ENCODE measurements around the gene DLG2.

The DLG2 gene

GRCh38 chr11:83976086-83976485 is 1651.1 kb downstream of the DLG2 start:
- no peak for TF ChIP-seq POLR2AphosphoS5 (IDR thresholded peaks at IDR 0.05; ENCODE audit: low read depth, low read length)
- no peak for TF ChIP-seq SIN3A (IDR thresholded peaks at IDR 0.05; ENCODE audit: borderline replicate concordance, insufficient read depth, low read length)
- no peak for TF ChIP-seq FOXP2 (optimal IDR thresholded peaks at IDR 0.05; ENCODE audit: borderline replicate concordance, extremely low read depth, extremely low read length, insufficient read depth)
- TF ChIP-seq TAF1 (IDR thresholded peaks at IDR 0.05; ENCODE audit: borderline replicate concordance, insufficient read depth, low read length): no peak
- TF ChIP-seq REST (IDR thresholded peaks at IDR 0.05; ENCODE audit: insufficient read depth in 1 of 2, low read depth in 2 of 2, low read length in 2 of 2): no peak

GRCh38 chr11:83972536-83972935 is 1654.6 kb downstream of the DLG2 start:
- no peak for TF ChIP-seq SIN3A (IDR thresholded peaks at IDR 0.05; ENCODE audit: borderline replicate concordance, insufficient read depth, low read length)
- no peak for TF ChIP-seq TAF1 (IDR thresholded peaks at IDR 0.05; ENCODE audit: borderline replicate concordance, insufficient read depth, low read length)
- no peak for TF ChIP-seq REST (IDR thresholded peaks at IDR 0.05; ENCODE audit: insufficient read depth in 1 of 2, low read depth in 2 of 2, low read length in 2 of 2)
- TF ChIP-seq POLR2AphosphoS5 (IDR thresholded peaks at IDR 0.05; ENCODE audit: low read depth, low read length): no peak
- TF ChIP-seq FOXP2 (optimal IDR thresholded peaks at IDR 0.05; ENCODE audit: borderline replicate concordance, extremely low read depth, extremely low read length, insufficient read depth): no peak

- TF ChIP-seq POLR2AphosphoS5 (IDR thresholded peaks at IDR 0.05; ENCODE audit: low read depth, low read length): no peak
- TF ChIP-seq FOXP2 (optimal IDR thresholded peaks at IDR 0.05; ENCODE audit: borderline replicate concordance, extremely low read depth, extremely low read length, insufficient read depth): no peak
- no peak for TF ChIP-seq REST (IDR thresholded peaks at IDR 0.05; ENCODE audit: insufficient read depth in 1 of 2, low read depth in 2 of 2, low read length in 2 of 2)
- no peak for TF ChIP-seq TAF1 (IDR thresholded peaks at IDR 0.05; ENCODE audit: borderline replicate concordance, insufficient read depth, low read length)
- no peak for TF ChIP-seq SIN3A (IDR thresholded peaks at IDR 0.05; ENCODE audit: borderline replicate concordance, insufficient read depth, low read length)
Measured at GRCh38 chr11:83971063-83971462, 1656.1 kb downstream of the DLG2 start.

- TF ChIP-seq SIN3A (IDR thresholded peaks at IDR 0.05; ENCODE audit: borderline replicate concordance, insufficient read depth, low read length) (no peak), FOXP2 (optimal IDR thresholded peaks at IDR 0.05; ENCODE audit: borderline replicate concordance, extremely low read depth, extremely low read length, insufficient read depth) (no peak), REST (IDR thresholded peaks at IDR 0.05; ENCODE audit: insufficient read depth in 1 of 2, low read depth in 2 of 2, low read length in 2 of 2) (no peak), TAF1 (IDR thresholded peaks at IDR 0.05; ENCODE audit: borderline replicate concordance, insufficient read depth, low read length) (no peak), POLR2AphosphoS5 (IDR thresholded peaks at IDR 0.05; ENCODE audit: low read depth, low read length) (no peak)
Measured at GRCh38 chr11:83970061-83970671, 1657.0 kb downstream of the DLG2 start.
